ENCODE data around the gene EIPR1.

Gene EIPR1

GRCh38 chr2:3389193-3389592 is 11.6 kb upstream of the EIPR1 start:
- no peak for TF ChIP-seq ZFX (IDR thresholded peaks at IDR 0.05)
- TF ChIP-seq, protein P1, sequence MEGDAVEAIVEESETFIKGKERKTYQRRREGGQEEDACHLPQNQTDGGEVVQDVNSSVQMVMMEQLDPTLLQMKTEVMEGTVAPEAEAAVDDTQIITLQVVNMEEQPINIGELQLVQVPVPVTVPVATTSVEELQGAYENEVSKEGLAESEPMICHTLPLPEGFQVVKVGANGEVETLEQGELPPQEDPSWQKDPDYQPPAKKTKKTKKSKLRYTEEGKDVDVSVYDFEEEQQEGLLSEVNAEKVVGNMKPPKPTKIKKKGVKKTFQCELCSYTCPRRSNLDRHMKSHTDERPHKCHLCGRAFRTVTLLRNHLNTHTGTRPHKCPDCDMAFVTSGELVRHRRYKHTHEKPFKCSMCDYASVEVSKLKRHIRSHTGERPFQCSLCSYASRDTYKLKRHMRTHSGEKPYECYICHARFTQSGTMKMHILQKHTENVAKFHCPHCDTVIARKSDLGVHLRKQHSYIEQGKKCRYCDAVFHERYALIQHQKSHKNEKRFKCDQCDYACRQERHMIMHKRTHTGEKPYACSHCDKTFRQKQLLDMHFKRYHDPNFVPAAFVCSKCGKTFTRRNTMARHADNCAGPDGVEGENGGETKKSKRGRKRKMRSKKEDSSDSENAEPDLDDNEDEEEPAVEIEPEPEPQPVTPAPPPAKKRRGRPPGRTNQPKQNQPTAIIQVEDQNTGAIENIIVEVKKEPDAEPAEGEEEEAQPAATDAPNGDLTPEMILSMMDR (conservative IDR thresholded peaks at IDR 0.05): no peak
- H3K27ac ChIP-seq: no peak overlapping the region

DNA sequence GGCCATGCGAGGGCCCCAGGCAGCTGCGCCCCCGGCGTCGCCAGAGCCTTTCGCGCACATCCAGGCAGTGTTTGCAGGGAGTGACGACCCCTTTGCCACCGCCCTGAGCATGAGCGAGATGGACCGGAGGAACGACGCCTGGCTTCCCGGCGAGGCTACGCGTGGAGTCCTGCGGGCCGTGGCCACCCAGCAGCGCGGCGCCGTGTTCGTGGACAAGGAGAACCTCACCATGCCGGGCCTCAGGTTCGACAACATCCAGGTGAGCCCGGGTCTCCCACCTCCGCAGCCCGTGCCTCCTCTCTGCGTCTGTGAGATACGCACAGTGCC is 10.8 kb upstream of the EIPR1 start:
- no peak overlapping the region for H3K27ac ChIP-seq
- TF ChIP-seq, protein P1 (conservative IDR thresholded peaks at IDR 0.05): no peak
- no peak for TF ChIP-seq ZFX (IDR thresholded peaks at IDR 0.05)

GRCh38 chr2:3387644-3388411 is 10.2 kb upstream of the EIPR1 start:
- TF ChIP-seq ZFX (IDR thresholded peaks at IDR 0.05): no peak
- TF ChIP-seq, protein P1 (conservative IDR thresholded peaks at IDR 0.05): no peak
- H3K27ac ChIP-seq: no peak overlapping the region

DNA sequence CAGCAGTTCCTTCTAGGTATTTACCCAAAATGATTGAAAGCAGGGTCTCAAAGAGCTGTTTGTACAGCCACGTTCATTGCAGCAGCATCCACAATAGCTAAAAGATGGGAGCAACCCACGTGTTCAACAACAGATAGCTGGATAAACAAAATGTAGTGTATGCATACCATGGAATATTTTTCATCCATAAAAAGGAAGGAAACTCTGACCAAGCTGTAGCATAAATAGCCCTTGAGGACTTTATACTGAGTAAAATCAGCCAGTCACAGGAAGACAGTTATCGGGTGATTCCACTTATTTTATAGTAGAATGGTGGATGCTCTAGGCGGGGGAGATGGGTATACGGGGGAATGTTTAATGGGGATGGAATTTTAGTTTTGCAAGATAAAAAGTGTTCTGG is 9.4 kb upstream of the EIPR1 start:
- H3K27ac ChIP-seq: no peak overlapping the region
- no peak for TF ChIP-seq ZFX (IDR thresholded peaks at IDR 0.05)
- TF ChIP-seq, protein P1 (conservative IDR thresholded peaks at IDR 0.05): no peak

DNA sequence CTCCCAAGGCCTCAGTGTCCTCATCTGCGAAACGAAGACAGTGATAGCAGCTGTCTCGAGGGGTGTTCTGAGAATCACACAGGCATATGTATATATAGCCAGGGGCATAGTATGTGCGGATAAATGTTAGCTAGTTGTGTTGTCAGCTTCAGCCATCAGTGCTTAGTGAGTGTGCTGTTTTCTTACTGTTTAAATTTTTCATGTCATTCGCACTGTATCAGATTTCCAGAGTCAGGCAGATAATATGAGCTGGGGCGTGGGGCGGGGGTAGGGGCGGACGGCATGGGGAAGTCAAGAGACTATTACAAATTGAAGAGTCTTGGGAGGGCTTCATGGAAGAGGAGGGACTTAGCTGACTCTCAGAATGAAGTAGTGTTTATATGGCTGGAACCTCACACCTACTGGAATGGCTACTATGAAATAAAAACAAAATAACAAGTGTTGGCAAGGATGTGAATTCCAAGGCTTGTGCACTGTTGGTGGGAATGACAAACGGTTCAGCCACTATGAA is 8.9 kb upstream of the EIPR1 start:
- H3K27ac ChIP-seq: no peak overlapping the region
- no peak for TF ChIP-seq ZFX (IDR thresholded peaks at IDR 0.05)
- TF ChIP-seq, protein P1 (conservative IDR thresholded peaks at IDR 0.05): no peak

DNA sequence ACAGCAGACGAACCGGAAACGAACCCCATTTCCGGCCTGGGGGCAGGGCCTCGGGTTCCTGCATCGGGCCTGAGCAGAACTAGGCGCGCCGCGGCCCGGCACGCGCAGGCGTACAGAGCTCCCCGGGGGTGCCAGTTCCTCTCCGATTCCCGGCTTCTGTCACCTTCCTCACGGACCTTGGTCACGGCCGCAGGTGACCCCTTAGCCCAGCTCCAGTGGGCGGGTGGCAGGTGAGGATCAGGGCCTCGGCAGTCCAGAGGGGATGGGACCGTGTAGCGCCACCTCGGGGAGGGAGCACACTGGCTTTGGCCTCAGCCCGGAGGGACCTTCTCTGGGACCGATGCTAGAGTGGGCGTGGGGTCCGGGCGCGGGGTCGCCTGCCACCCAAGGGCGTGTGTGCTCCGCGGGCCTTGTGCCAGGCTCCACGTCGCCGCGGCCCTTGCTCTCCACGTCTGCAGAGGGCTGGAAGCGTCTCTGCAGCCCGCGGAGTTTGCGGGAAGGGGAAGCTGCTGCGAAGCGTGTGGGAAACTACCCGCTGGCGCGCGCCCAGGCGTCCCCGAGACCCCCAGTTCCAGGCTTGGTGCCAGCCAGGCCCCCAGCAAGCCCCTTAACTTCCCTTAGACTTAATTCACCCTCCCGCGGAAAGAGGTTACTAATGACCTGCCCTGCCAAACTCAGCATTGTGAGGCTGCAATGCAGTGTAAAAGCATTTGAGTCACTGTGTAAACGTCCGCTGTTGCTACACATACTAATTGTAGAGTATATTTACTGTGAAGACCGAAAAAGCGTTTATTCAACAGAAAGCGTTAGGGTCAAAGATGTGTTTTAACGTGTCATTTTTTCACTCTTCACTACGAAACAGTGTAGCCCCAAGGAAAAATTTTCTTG is 2.3 kb upstream of the EIPR1 start, which contains the start of gene TRAPPC12:
Gene TRAPPC12, plus strand, starts transcription at position 48 of the 888 bp plus-strand sequence. CDS start 7,930 bp downstream, outside the sequence.
- peak within 1 kb of the TSS; percentile 90 for H3K27ac ChIP-seq
- TF ChIP-seq ZFX (IDR thresholded peaks at IDR 0.05): peak; percentile 81
- TF ChIP-seq, protein P1 (conservative IDR thresholded peaks at IDR 0.05): peak; percentile 57

DNA sequence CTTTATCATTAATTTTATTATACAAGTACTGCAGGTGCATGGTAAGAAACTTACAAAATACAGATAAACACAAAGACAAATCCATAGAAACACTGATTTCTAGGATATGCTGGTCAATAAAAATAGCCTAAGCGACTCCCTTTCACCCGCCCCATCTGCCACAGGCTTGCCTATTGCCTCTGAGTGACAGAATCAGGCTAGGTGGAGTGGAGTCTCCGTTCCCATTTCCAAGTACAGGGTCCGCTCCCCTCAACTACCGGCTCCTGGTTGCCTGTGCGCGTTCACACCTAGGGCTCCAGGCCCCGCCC is 1.7 kb upstream of the EIPR1 start:
- TF ChIP-seq, protein P1 (conservative IDR thresholded peaks at IDR 0.05): no peak
- TF ChIP-seq ZFX (IDR thresholded peaks at IDR 0.05): no peak
- peak overlapping the region; percentile 90 for H3K27ac ChIP-seq
